GM19455 (cell line): ENCODE results near the gene TCP11.

Experiments used
- ATAC-seq: cut with Tn5 transposase; IDR thresholded peaks from one replicate; pipeline ENCODE4 v1.9.1; 2021; ENCODE audit not compliant: unreplicated experiment

TCP11 gene

GRCh38 chr6:35068206-35068605 is 72.9 kb downstream of the TCP11 start:
- no peak for ATAC-seq
